ENCODE data around the gene CSRP3. TPM values are rescaled to one million over a fixed set of nuclear protein-coding genes. Genes with fewer than 3 reads are reported as not detected.

The CSRP3 gene
- total RNA-seq, 1 donor from 2014 or later, result not detected

- no peak for DNase-seq (ENCODE audit: extremely low spot score in 2 of 2)
- Histone ChIP-seq H3K27ac (no peak overlapping the region), H3K36me3 (no peaks in the 10 kb centered on the region), H3K4me1 (no peaks in the 10 kb centered on the region), H3K9me3 (no peaks in the 10 kb centered on the region), H3K4me3 (no peak overlapping the region), H3K27me3 (no peaks in the 10 kb centered on the region)
- intact Hi-C loops (cut with DNase I), result no loop called here
- TF ChIP-seq CTCF (IDR thresholded peaks at IDR 0.05) (no peak), POLR2AphosphoS5 (IDR thresholded peaks at IDR 0.05; ENCODE audit: insufficient read depth in 1 of 2, low read depth in 1 of 2) (no peak), POLR2A (IDR thresholded peaks at IDR 0.05) (no peak)
These were observed 7.0 kb downstream of the CSRP3 start for GRCh38 chr11:19194620-19195308.

- no peaks in the 10 kb centered on the region for H3K9me3 ChIP-seq
- H3K36me3 ChIP-seq, result no peaks in the 10 kb centered on the region
- no peaks in the 10 kb centered on the region for H3K27me3 ChIP-seq
- no peak for TF ChIP-seq POLR2AphosphoS5 (IDR thresholded peaks at IDR 0.05; ENCODE audit: insufficient read depth in 1 of 2, low read depth in 1 of 2)
- intact Hi-C loops (cut with DNase I), result no loop called here
- DNase-seq (ENCODE audit: extremely low spot score in 2 of 2), result no peak
- H3K4me3 ChIP-seq, result no peak overlapping the region
- no peak overlapping the region for H3K27ac ChIP-seq
- H3K4me1 ChIP-seq, result no peaks in the 10 kb centered on the region
These were observed 7.9 kb downstream of the CSRP3 start for GRCh38 chr11:19193916-19194315.

- H3K4me3 ChIP-seq, result no peak overlapping the region
- intact Hi-C loops (cut with DNase I), result no loop called here
- TF ChIP-seq POLR2AphosphoS5 (IDR thresholded peaks at IDR 0.05; ENCODE audit: insufficient read depth in 1 of 2, low read depth in 1 of 2) (no peak), POLR2A (IDR thresholded peaks at IDR 0.05) (no peak)
- no peaks in the 10 kb centered on the region for H3K27me3 ChIP-seq
- no peak for DNase-seq (ENCODE audit: extremely low spot score in 2 of 2)
- no peak overlapping the region for H3K27ac ChIP-seq
- no peaks in the 10 kb centered on the region for H3K9me3 ChIP-seq
- H3K36me3 ChIP-seq, result no peaks in the 10 kb centered on the region
- H3K4me1 ChIP-seq, result no peaks in the 10 kb centered on the region
These were observed 10.1 kb downstream of the CSRP3 start for GRCh38 chr11:19191530-19192169.

- intact Hi-C loops (cut with DNase I), result no loop called here
These were observed 13.9 kb downstream of the CSRP3 start for GRCh38 chr11:19187833-19188258.

GRCh38 chr11:19187114-19187832, 14.5 kb downstream of the CSRP3 start:
- Histone ChIP-seq H3K4me3 (no peak overlapping the region), H3K9me3 (no peaks in the 10 kb centered on the region), H3K27me3 (no peaks in the 10 kb centered on the region), H3K4me1 (no peaks in the 10 kb centered on the region), H3K36me3 (no peaks in the 10 kb centered on the region), H3K27ac (no peak overlapping the region)
- TF ChIP-seq POLR2AphosphoS5 (IDR thresholded peaks at IDR 0.05; ENCODE audit: insufficient read depth in 1 of 2, low read depth in 1 of 2) (no peak), POLR2A (IDR thresholded peaks at IDR 0.05) (no peak), CTCF (IDR thresholded peaks at IDR 0.05) (no peak)
- DNase-seq (ENCODE audit: extremely low spot score in 2 of 2), result no peak
- intact Hi-C loops (cut with DNase I), result no loop called here

More at GRCh38 chr11:19187833-19188258, 13.9 kb downstream of the CSRP3 start:
- DNase-seq (ENCODE audit: extremely low spot score in 2 of 2), result no peak
- Histone ChIP-seq H3K4me3 (no peak overlapping the region), H3K9me3 (no peaks in the 10 kb centered on the region), H3K27ac (no peak overlapping the region), H3K27me3 (no peaks in the 10 kb centered on the region), H3K36me3 (no peaks in the 10 kb centered on the region), H3K4me1 (no peaks in the 10 kb centered on the region)
- TF ChIP-seq CTCF (IDR thresholded peaks at IDR 0.05), result no peak
- no peak for TF ChIP-seq POLR2AphosphoS5 (IDR thresholded peaks at IDR 0.05; ENCODE audit: insufficient read depth in 1 of 2, low read depth in 1 of 2)
- TF ChIP-seq POLR2A (IDR thresholded peaks at IDR 0.05), result no peak
